Tibial nerve (tissue), 4 donors: Measurements from ENCODE around the gene MRPL36.

Experiments used
- CTCF ChIP-seq, 5 experiments: fragments of 200-600 bp in 3 of 5; fragments of 450-650 bp in 2 of 5; sonication (generic) in 3 of 5; IDR thresholded peaks; one replicate each; pipeline ENCODE4 v1.5.1; 2016 to 2019; ENCODE audit warnings: antibody characterized with exemption in 5 of 5, mild to moderate bottlenecking in 3 of 5, moderate library complexity in 2 of 5
- EP300 ChIP-seq, 2 donors: sonication (generic); formaldehyde crosslinking; IDR thresholded peaks; one replicate each; pipeline ENCODE4 v1.6.1; 2017; ENCODE audit warnings: antibody characterized with exemption in 2 of 2, mild to moderate bottlenecking in 1 of 2
- POLR2A ChIP-seq, 2 donors: fragments of 450-650 bp; IDR thresholded peaks; one replicate each; pipeline ENCODE4 v1.6.1; 2017; ENCODE audit warnings: antibody characterized with exemption in 2 of 2, mild to moderate bottlenecking in 2 of 2, moderate library complexity in 2 of 2

GRCh38 chr5:1836176-1836890, 36.7 kb upstream of the MRPL36 start:
- TF ChIP-seq CTCF (IDR thresholded peaks at IDR 0.05), result no peak
- no peak for TF ChIP-seq POLR2A (IDR thresholded peaks at IDR 0.05)
- TF ChIP-seq EP300 (IDR thresholded peaks at IDR 0.05), result no peak
